OCI-LY7 (cell line): ENCODE results near the gene COL23A1. TPM values are rescaled to one million over a fixed set of nuclear protein-coding genes. Genes with fewer than 3 reads are reported as not detected.

Experiments used
- BruUV-seq: library from RNA; stranded (reverse); fragments of 400-500 nt; replicated peaks from 2 replicates; lab custom pipeline; 2021; lab: Mats Ljungman, UMichigan
- CTCF ChIA-PET: fragments of 300-600 bp; sonication (Branson Sonifier 250); formaldehyde crosslinking; loops from one replicate; lab custom pipeline; 2022; ENCODE audit warnings: antibody characterized with exemption; ENCODE audit not compliant: unreplicated experiment; lab: Charles Lee
- POLR2A ChIA-PET: fragments of 300-600 bp; sonication (Branson Sonifier 250); formaldehyde crosslinking; loops from one replicate; lab custom pipeline; 2022; ENCODE audit warnings: antibody characterized with exemption; lab: Charles Lee
- DNase-seq: peaks from one replicate; pipeline ENCODE4 v3.0.0-alpha.2; 2015; ENCODE audit warnings: low spot score
- H2AFZ ChIP-seq: fragments of 200-600 bp; sonication (generic), shearing (Covaris generic); 2 replicates; pipeline ENCODE4 v1.6.1; 2014; ENCODE audit warnings: mild to moderate bottlenecking, antibody characterized with exemption, low read length, moderate library complexity
- H3K27ac ChIP-seq: fragments of 200-600 bp; sonication (generic); 2 replicates; pipeline ENCODE4 v1.5.1; 2014; ENCODE audit warnings: mixed run types, low read depth, mild to moderate bottlenecking, moderate library complexity, low read length, inconsistent platforms; ENCODE audit not compliant: poor library complexity, severe bottlenecking
- H3K36me3 ChIP-seq: fragments of 200-600 bp; sonication (generic); 2 replicates; pipeline ENCODE4 v1.6.1; 2014; ENCODE audit warnings: mild to moderate bottlenecking, antibody characterized with exemption, low read length, moderate library complexity, mixed read lengths; ENCODE audit not compliant: insufficient read depth
- H3K4me1 ChIP-seq: fragments of 200-600 bp; sonication (generic); 2 replicates; pipeline ENCODE4 v1.5.1; 2014; ENCODE audit warnings: mild to moderate bottlenecking, low read length; ENCODE audit not compliant: insufficient read depth, poor library complexity, severe bottlenecking
- H3K4me2 ChIP-seq: fragments of 200-600 bp; sonication (generic); 2 replicates; pipeline ENCODE4 v1.6.1; 2014; ENCODE audit warnings: mild to moderate bottlenecking, low read length
- H3K4me3 ChIP-seq: fragments of 200-600 bp; sonication (generic); 2 replicates; pipeline ENCODE4 v1.5.1; 2014; ENCODE audit warnings: mild to moderate bottlenecking, low read depth, low read length; ENCODE audit not compliant: poor library complexity, severe bottlenecking
- H3K79me2 ChIP-seq: fragments of 200-600 bp; sonication (generic); 2 replicates; pipeline ENCODE4 v1.6.1; 2016; ENCODE audit warnings: low read depth, mild to moderate bottlenecking, low read length, moderate library complexity, mixed read lengths; ENCODE audit not compliant: insufficient read depth
- H3K9me2 ChIP-seq: fragments of 200-600 bp; sonication (generic); 2 replicates; pipeline ENCODE4 v1.6.1; 2016; ENCODE audit warnings: mild to moderate bottlenecking, low read length, mixed read lengths; ENCODE audit not compliant: insufficient read depth
- H3K9me3 ChIP-seq: fragments of 200-600 bp; sonication (generic); 2 replicates; pipeline ENCODE4 v1.6.1; 2014; ENCODE audit warnings: mild to moderate bottlenecking, mixed run types, low read length, mixed read lengths
- H4K20me1 ChIP-seq: fragments of 200-600 bp; sonication (generic); 2 replicates; pipeline ENCODE4 v1.6.1; 2014; ENCODE audit warnings: mild to moderate bottlenecking, antibody characterized with exemption, low read length, moderate library complexity, mixed read lengths; ENCODE audit not compliant: insufficient read depth
- CTCF ChIP-seq: fragments of 200-600 bp; sonication (generic); conservative IDR thresholded peaks from 2 replicates; pipeline ENCODE4 v1.5.1; 2014; ENCODE audit warnings: mild to moderate bottlenecking, antibody characterized with exemption, low read length, moderate library complexity, mixed read lengths
- EZH2phosphoT487 ChIP-seq: fragments of 200-600 bp; sonication (generic); IDR thresholded peaks from 2 replicates; pipeline ENCODE4 v1.6.1; 2018; ENCODE audit warnings: low read depth, borderline replicate concordance, mild to moderate bottlenecking, mixed run types, antibody characterized with exemption, low read length, moderate library complexity, mixed read lengths
- intact Hi-C: fragments of 100-400 bp; cut with micrococcal nuclease; formaldehyde crosslinking; loops from one replicate; pipeline ENCODE4 v1.10.0; 2022; ENCODE audit not compliant: unreplicated experiment
- total RNA-seq, 2 experiments: library from RNA; depleted of rRNA in 1 of 2; stranded (reverse); fragments of >200 nt in 1 of 2; shearing (Covaris generic) in 1 of 2; gene quantifications; 2 replicates each; pipeline ENCODE4 v1.2.3, GENCODE V29; 2014 to 2022

COL23A1 gene
- total RNA-seq, 2 experiments from 2014 or later = 0.53 TPM; not detected in 1

GRCh38 chr5:178309271-178310013 is 280.8 kb downstream of the COL23A1 start:
- intact Hi-C loops = no loop called here
- no peak for DNase-seq
- H4K20me1 ChIP-seq = no peaks in the 10 kb centered on the region
- H3K9me2 ChIP-seq = no peaks in the 10 kb centered on the region
- no peaks in the 10 kb centered on the region for H3K79me2 ChIP-seq
- H3K27ac ChIP-seq = no peak overlapping the region
- no peaks in the 10 kb centered on the region for H3K4me1 ChIP-seq
- no peak overlapping the region for H3K4me3 ChIP-seq
- ChIA-PET CTCF (no interaction called here), POLR2A (interaction anchor here (0.7 kb wide), 1 partner anchor 1034 kb away, joined by 6 read pairs; no protein-coding TSS in a partner anchor)
- no peak overlapping the region for H2AFZ ChIP-seq
- TF ChIP-seq CTCF (no peak), EZH2phosphoT487 (no peak)
- BruUV-seq = no TSS peak
- H3K4me2 ChIP-seq = no peak overlapping the region
- no peaks in the 10 kb centered on the region for H3K36me3 ChIP-seq
- no peaks in the 10 kb centered on the region for H3K9me3 ChIP-seq

- Histone ChIP-seq H3K9me3 (peaks cover 1% of the 10 kb centered on the region; the same call in 1 of the 2 replicates), H3K4me3 (no peak overlapping the region), H3K4me2 (no peak overlapping the region), H3K4me1 (no peaks in the 10 kb centered on the region), H3K9me2 (no peaks in the 10 kb centered on the region), H4K20me1 (no peaks in the 10 kb centered on the region), H3K79me2 (no peaks in the 10 kb centered on the region), H3K27ac (no peak overlapping the region), H3K36me3 (no peaks in the 10 kb centered on the region), H2AFZ (no peak overlapping the region)
- POLR2A ChIA-PET = no interaction called here
- intact Hi-C loops = no loop called here
- TF ChIP-seq CTCF (no peak), EZH2phosphoT487 (no peak)
- CTCF ChIA-PET = no interaction called here
- no TSS peak for BruUV-seq
- no peak for DNase-seq
These were observed 281.6 kb downstream of the COL23A1 start for GRCh38 chr5:178308541-178309092.
